H9 (cell line): ENCODE data around the gene MAEA. TPM values are rescaled to one million over a fixed set of nuclear protein-coding genes. Genes with fewer than 3 reads are reported as not detected.

ENCODE experiments used
- DNase-seq: peaks from one replicate; pipeline ENCODE4 v3.0.0-alpha.2; 2017
- H2AFZ ChIP-seq: one replicate; pipeline ENCODE4 v1.6.1; 2013; ENCODE audit warnings: mild to moderate bottlenecking, low read length, control low read depth, moderate library complexity
- H2AK5ac ChIP-seq: 2 replicates; pipeline ENCODE4 v1.6.1; 2013; ENCODE audit warnings: low read length, control low read depth, mixed read lengths; ENCODE audit not compliant: insufficient read length
- H2BK120ac ChIP-seq: one replicate; pipeline ENCODE4 v1.6.1; 2013; ENCODE audit warnings: low read depth, mild to moderate bottlenecking, low read length, control low read depth, inconsistent platforms; ENCODE audit not compliant: poor library complexity, severe bottlenecking
- H2BK12ac ChIP-seq: 2 replicates; pipeline ENCODE4 v1.6.1; 2013; ENCODE audit warnings: low read length, control low read depth, mixed read lengths, low read depth; ENCODE audit not compliant: insufficient read length
- H2BK15ac ChIP-seq: 2 replicates; pipeline ENCODE4 v1.6.1; 2013; ENCODE audit warnings: low read depth, low read length, control low read depth
- H2BK20ac ChIP-seq: one replicate; pipeline ENCODE4 v1.6.1; 2013; ENCODE audit warnings: low read depth, mild to moderate bottlenecking, low read length, control low read depth, inconsistent platforms; ENCODE audit not compliant: poor library complexity, severe bottlenecking
- H2BK5ac ChIP-seq: 2 replicates; pipeline ENCODE4 v1.6.1; 2013; ENCODE audit warnings: low read length, control low read depth, mixed read lengths; ENCODE audit not compliant: insufficient read length
- H3K14ac ChIP-seq: 2 replicates; pipeline ENCODE4 v1.6.1; 2013; ENCODE audit warnings: low read length, control low read depth; ENCODE audit not compliant: insufficient read depth
- H3K18ac ChIP-seq: 2 replicates; pipeline ENCODE4 v1.6.1; 2013; ENCODE audit warnings: low read depth, mild to moderate bottlenecking, mixed read lengths, low read length, control low read depth; ENCODE audit not compliant: insufficient read length
- H3K23ac ChIP-seq: 2 replicates; pipeline ENCODE4 v1.6.1; 2013; ENCODE audit warnings: low read length, control low read depth, mixed read lengths, low read depth; ENCODE audit not compliant: insufficient read length
- H3K23me2 ChIP-seq: 2 replicates; pipeline ENCODE4 v1.6.1; 2013; ENCODE audit warnings: low read depth, mild to moderate bottlenecking, mixed read lengths, low read length, control low read depth; ENCODE audit not compliant: insufficient read length, poor library complexity, severe bottlenecking
- H3K27ac ChIP-seq: 2 replicates; pipeline ENCODE4 v1.5.1; 2013; ENCODE audit warnings: low read length, control low read depth, mixed read lengths, low read depth; ENCODE audit not compliant: insufficient read length
- H3K27me3 ChIP-seq: 2 replicates; pipeline ENCODE4 v1.6.1; 2013; ENCODE audit warnings: low read length, control low read depth, inconsistent platforms; ENCODE audit not compliant: insufficient read depth
- H3K4ac ChIP-seq: 2 replicates; pipeline ENCODE4 v1.6.1; 2013; ENCODE audit warnings: low read depth, mild to moderate bottlenecking, control low read depth, inconsistent platforms, low read length, moderate library complexity
- H3K4me1 ChIP-seq: 2 replicates; pipeline ENCODE4 v1.6.1; 2013; ENCODE audit warnings: low read length, control low read depth, inconsistent platforms; ENCODE audit not compliant: insufficient read depth
- H3K4me2 ChIP-seq: 2 replicates; pipeline ENCODE4 v1.6.1; 2013; ENCODE audit warnings: low read length, control low read depth, mixed read lengths; ENCODE audit not compliant: insufficient read length, insufficient read depth
- H3K56ac ChIP-seq: 2 replicates; pipeline ENCODE4 v1.6.1; 2013; ENCODE audit warnings: low read depth, mild to moderate bottlenecking, mixed read lengths, low read length, control low read depth; ENCODE audit not compliant: insufficient read length
- H3K79me1 ChIP-seq: 2 replicates; pipeline ENCODE4 v1.6.1; 2013; ENCODE audit warnings: low read depth, mild to moderate bottlenecking, moderate library complexity, low read length, control low read depth, inconsistent platforms; ENCODE audit not compliant: insufficient read depth, poor library complexity, severe bottlenecking
- H3K79me2 ChIP-seq: 2 replicates; pipeline ENCODE4 v1.6.1; 2013; ENCODE audit warnings: low read length, control low read depth, inconsistent platforms; ENCODE audit not compliant: insufficient read depth
- H3K9ac ChIP-seq: 2 replicates; pipeline ENCODE4 v1.6.1; 2013; ENCODE audit warnings: low read length, control low read depth, mixed read lengths; ENCODE audit not compliant: insufficient read length; ENCODE audit errors: extremely low read depth
- H3K9me3 ChIP-seq: one replicate; pipeline ENCODE4 v1.6.1; 2013; ENCODE audit warnings: low read depth, low read length, inconsistent platforms; ENCODE audit not compliant: control insufficient read depth
- H3T11ph ChIP-seq: one replicate; pipeline ENCODE4 v1.6.1; 2013; ENCODE audit warnings: mild to moderate bottlenecking, low read length, control low read depth, inconsistent platforms
- H4K20me1 ChIP-seq: one replicate; pipeline ENCODE4 v1.6.1; 2013; ENCODE audit not compliant: control insufficient read depth, insufficient read length, insufficient read depth
- H4K5ac ChIP-seq: 2 replicates; pipeline ENCODE4 v1.6.1; 2013; ENCODE audit warnings: low read depth, mild to moderate bottlenecking, mixed read lengths, low read length, control low read depth; ENCODE audit not compliant: insufficient read length
- H4K8ac ChIP-seq: replicated peaks from 2 replicates; pipeline ENCODE4 v1.6.1; 2013; ENCODE audit warnings: low read length, control low read depth, mixed read lengths, low read depth; ENCODE audit not compliant: insufficient read length
- H4K91ac ChIP-seq: 2 replicates; pipeline ENCODE4 v1.6.1; 2013; ENCODE audit warnings: low read depth, mild to moderate bottlenecking, moderate library complexity, mixed read lengths, low read length, control low read depth; ENCODE audit not compliant: insufficient read length
- H3K27ac Mint-ChIP-seq, 3 experiments: 2 replicates in 2 of 3; 3 replicates in 1 of 3; pipeline ENCODE4 v1.8.0; 2020 to 2021; ENCODE audit warnings: mixed read lengths in 3 of 3, mild to moderate bottlenecking in 1 of 3, moderate library complexity in 1 of 3
- H3K27me3 Mint-ChIP-seq: 2 replicates; pipeline ENCODE4 v1.8.0; 2021; ENCODE audit warnings: low read depth, mild to moderate bottlenecking, moderate library complexity, mixed read lengths
- H3K36me3 Mint-ChIP-seq, 3 experiments: 2 replicates in 2 of 3; 3 replicates in 1 of 3; pipeline ENCODE4 v1.8.0; 2020 to 2021; ENCODE audit warnings: low read depth in 3 of 3, mixed read lengths in 3 of 3; ENCODE audit not compliant: insufficient read depth in 1 of 3
- H3K4me1 Mint-ChIP-seq, 2 experiments: 2 replicates each; pipeline ENCODE4 v1.8.0; 2020; ENCODE audit warnings: mixed read lengths in 2 of 2
- H3K4me3 Mint-ChIP-seq, 2 experiments: 2 replicates in 1 of 2; 3 replicates in 1 of 2; pipeline ENCODE4 v1.8.0; 2020 to 2021; ENCODE audit warnings: mild to moderate bottlenecking in 2 of 2, mixed read lengths in 2 of 2, moderate library complexity in 1 of 2
- H3K9me3 Mint-ChIP-seq, 2 experiments: 2 replicates in 1 of 2; 3 replicates in 1 of 2; pipeline ENCODE4 v1.8.0; 2020; ENCODE audit warnings: mild to moderate bottlenecking in 2 of 2, mixed read lengths in 2 of 2, moderate library complexity in 1 of 2
- WGBS: extraction: QIAGEN DNeasy Blood & Tissue Kit; methylation state at CpG from one replicate; pipeline ENCODE4 v1.1.7; 2013; ENCODE audit warnings: missing lambda C conversion rate, low lambda C conversion rate, mixed read lengths; ENCODE audit not compliant: insufficient read length; ENCODE audit errors: extremely low coverage; 5-methylcytosine and 5-hydroxymethylcytosine counted together
- total RNA-seq: library from RNA; stranded (reverse); gene quantifications from 2 replicates; pipeline ENCODE4 v1.2.1, GENCODE V29; 2021
- TF ChIP-seq, protein P1 (sequence below): fragments of 200-600 bp; sonication (generic); conservative IDR thresholded peaks from 3 replicates; pipeline ENCODE4 v1.8.0; 2021; ENCODE audit warnings: antibody characterized with exemption, mild to moderate bottlenecking

MAEA gene
- total RNA-seq, 1 experiment from 2014 or later, result 85.6 TPM

DNA sequence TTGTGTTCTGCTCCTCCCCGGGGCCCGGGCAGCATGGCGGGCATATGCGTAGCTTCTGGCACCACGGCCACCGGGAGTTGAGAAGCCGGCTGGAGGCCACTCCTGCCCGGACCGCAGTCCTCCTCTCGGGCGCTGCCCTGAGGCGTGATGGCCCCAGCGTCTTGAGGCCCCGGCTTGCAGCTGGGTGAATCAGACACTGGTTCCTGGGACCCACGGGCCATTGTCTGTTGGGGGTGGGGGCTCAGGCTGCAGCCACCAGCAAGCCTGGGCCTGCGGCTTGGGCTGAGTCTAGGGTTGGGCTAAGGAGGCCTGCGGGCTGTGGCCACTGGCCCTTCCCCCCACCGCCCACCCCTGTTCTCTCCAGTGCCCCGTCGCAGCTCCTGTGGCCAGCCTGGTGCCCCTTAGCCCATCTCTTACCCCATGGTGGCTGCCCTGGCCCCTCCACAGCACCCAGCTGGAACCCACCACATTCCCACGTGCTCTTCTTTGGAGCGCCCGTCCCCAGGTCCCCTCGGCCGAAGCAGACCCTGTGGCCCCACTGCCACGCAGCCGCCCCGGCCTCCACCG lies 50.6 kb downstream of the MAEA start:
- Histone ChIP-seq H3K79me1 (no peaks in the 10 kb centered on the region), H3K4me1 (no peaks in the 10 kb centered on the region), H4K20me1 (peaks cover 2% of the 10 kb centered on the region), H4K5ac (no peak overlapping the region), H2BK5ac (no peak overlapping the region), H3K23ac (no peak overlapping the region), H3T11ph (no peak overlapping the region), H3K18ac (no peak overlapping the region), H3K4me2 (no peak overlapping the region), H2BK12ac (no peak overlapping the region), H3K56ac (no peak overlapping the region), H3K79me2 (no peaks in the 10 kb centered on the region), H4K8ac (no peak overlapping the region), H3K9ac (no peak overlapping the region), H2AK5ac (no peak overlapping the region), H2BK20ac (no peak overlapping the region), H2BK15ac (no peak overlapping the region), H3K27ac (no peak overlapping the region), H2BK120ac (no peak overlapping the region), H3K23me2 (no peaks in the 10 kb centered on the region), H2AFZ (no peak overlapping the region), H4K91ac (no peak overlapping the region), H3K9me3 (no peaks in the 10 kb centered on the region), H3K14ac (no peak overlapping the region), H3K4ac (no peak overlapping the region), H3K27me3 (no peaks in the 10 kb centered on the region)
- WGBS, result no CpG with 5 or more reads among the region's 29 CpGs
- Mint-ChIP-seq H3K36me3 (peaks cover 34 to 62% (median 58%) of the 10 kb centered on the region in 3 experiments), H3K9me3 (0 out of 5 replicates have a peak, but pooled peaks cover 0 to 4% of the 10 kb centered on the region in 2 experiments), H3K4me1 (peaks cover 8% of the 10 kb centered on the region in 2 experiments), H3K27ac (no peak overlapping the region), H3K4me3 (no peak overlapping the region), H3K27me3 (no peaks in the 10 kb centered on the region; the same call in 1 of the 2 replicates)
- TF ChIP-seq, protein P1, sequence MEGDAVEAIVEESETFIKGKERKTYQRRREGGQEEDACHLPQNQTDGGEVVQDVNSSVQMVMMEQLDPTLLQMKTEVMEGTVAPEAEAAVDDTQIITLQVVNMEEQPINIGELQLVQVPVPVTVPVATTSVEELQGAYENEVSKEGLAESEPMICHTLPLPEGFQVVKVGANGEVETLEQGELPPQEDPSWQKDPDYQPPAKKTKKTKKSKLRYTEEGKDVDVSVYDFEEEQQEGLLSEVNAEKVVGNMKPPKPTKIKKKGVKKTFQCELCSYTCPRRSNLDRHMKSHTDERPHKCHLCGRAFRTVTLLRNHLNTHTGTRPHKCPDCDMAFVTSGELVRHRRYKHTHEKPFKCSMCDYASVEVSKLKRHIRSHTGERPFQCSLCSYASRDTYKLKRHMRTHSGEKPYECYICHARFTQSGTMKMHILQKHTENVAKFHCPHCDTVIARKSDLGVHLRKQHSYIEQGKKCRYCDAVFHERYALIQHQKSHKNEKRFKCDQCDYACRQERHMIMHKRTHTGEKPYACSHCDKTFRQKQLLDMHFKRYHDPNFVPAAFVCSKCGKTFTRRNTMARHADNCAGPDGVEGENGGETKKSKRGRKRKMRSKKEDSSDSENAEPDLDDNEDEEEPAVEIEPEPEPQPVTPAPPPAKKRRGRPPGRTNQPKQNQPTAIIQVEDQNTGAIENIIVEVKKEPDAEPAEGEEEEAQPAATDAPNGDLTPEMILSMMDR, result no peak
- no peak for DNase-seq
